Gastroesophageal sphincter (tissue), 4 donors: ENCODE results near the gene RNF103. TPM values are rescaled to one million over a fixed set of nuclear protein-coding genes. Genes with fewer than 3 reads are reported as not detected.

Source experiments
- ATAC-seq: fragments of 150-250 bp; one replicate; pipeline ENCODE4 v1.9.1; 2016; ENCODE audit warnings: mild to moderate bottlenecking, moderate library complexity
- H3K27ac ChIP-seq, 4 donors: fragments of 200-600 bp; sonication (generic) in 3 of 4; 1 replicate in 3 of 4; 2 replicates in 1 of 4; pipeline ENCODE4 v1.5.1; 2016 to 2019
- H3K27me3 ChIP-seq: fragments of 200-600 bp; sonication (generic); one replicate; pipeline ENCODE4 v1.5.1; 2019
- H3K36me3 ChIP-seq, 2 donors: fragments of 200-600 bp; sonication (generic); one replicate each; pipeline ENCODE4 v1.5.1; 2019; ENCODE audit warnings: control low read depth in 1 of 2
- H3K4me1 ChIP-seq, 3 donors: fragments of 200-600 bp; sonication (generic); 1 replicate in 2 of 3; 2 replicates in 1 of 3; pipeline ENCODE4 v1.5.1; 2016 to 2019; ENCODE audit warnings: control low read depth in 2 of 3
- H3K4me3 ChIP-seq, 2 donors: fragments of 200-600 bp; sonication (generic); one replicate each; pipeline ENCODE4 v1.5.1; 2019; ENCODE audit warnings: mild to moderate bottlenecking in 1 of 2, moderate library complexity in 1 of 2
- H3K9me3 ChIP-seq, 3 donors: fragments of 200-600 bp; sonication (generic); one replicate each; pipeline ENCODE4 v1.5.1; 2017 to 2019; ENCODE audit warnings: control low read depth in 2 of 3
- CTCF ChIP-seq, 4 experiments: fragments of 200-600 bp in 2 of 4; fragments of 450-650 bp in 2 of 4; sonication (generic) in 1 of 4; IDR thresholded peaks; one replicate each; pipeline ENCODE4 v1.5.1; 2017 to 2019; ENCODE audit warnings: antibody characterized with exemption in 4 of 4, mild to moderate bottlenecking in 2 of 4, moderate library complexity in 2 of 4
- EP300 ChIP-seq: sonication (generic); formaldehyde crosslinking; IDR thresholded peaks from one replicate; pipeline ENCODE4 v1.6.1; 2017; ENCODE audit warnings: antibody characterized with exemption, mild to moderate bottlenecking
- POLR2A ChIP-seq, 2 donors: fragments of 450-650 bp; IDR thresholded peaks; one replicate each; pipeline ENCODE4 v1.6.1; 2017; ENCODE audit warnings: antibody characterized with exemption in 2 of 2, mild to moderate bottlenecking in 2 of 2, moderate library complexity in 1 of 2
- POLR2AphosphoS5 ChIP-seq: sonication (generic); formaldehyde crosslinking; IDR thresholded peaks from one replicate; pipeline ENCODE4 v1.6.1; 2017; ENCODE audit warnings: antibody characterized with exemption
- WGBS, 2 donors: methylation state at CpG; one replicate each; pipeline ENCODE4 v1.1.5; 2018; ENCODE audit warnings: low coverage in 1 of 2; 5-methylcytosine and 5-hydroxymethylcytosine counted together
- total RNA-seq, 4 donors: library from RNA; depleted of rRNA; stranded (reverse); fragments of >200 nt; gene quantifications; one replicate each; pipeline ENCODE4 v1.1.0, GENCODE V29; 2016

Gene RNF103
- total RNA-seq, 4 donors from 2014 or later, result 40.5 to 67.9 (median 53.5) TPM

GRCh38 chr2:86617738-86618137 is 5.9 kb downstream of the RNF103 start:
- ATAC-seq, result no peak
- Histone ChIP-seq H3K4me1 (peaks cover 0 to 74% (median 23%) of the 10 kb centered on the region in 3 donors), H3K27me3 (no peaks in the 10 kb centered on the region), H3K27ac (no peak overlapping the region), H3K9me3 (no peaks in the 10 kb centered on the region), H3K4me3 (no peak overlapping the region), H3K36me3 (peaks cover 0 to 71% of the 10 kb centered on the region in 2 donors)
- no peak for TF ChIP-seq EP300
- TF ChIP-seq POLR2AphosphoS5, result no peak
- TF ChIP-seq POLR2A (IDR thresholded peaks at IDR 0.05), result no peak
- TF ChIP-seq CTCF (IDR thresholded peaks at IDR 0.05), result no peak

- H3K9me3 ChIP-seq, result no peaks in the 10 kb centered on the region
- TF ChIP-seq EP300 (no peak), CTCF (IDR thresholded peaks at IDR 0.05) (no peak)
- 60 to 78% methylated on average over 3 of the region's 3 CpGs for WGBS, 2 donors
- peaks cover 0 to 74% (median 23%) of the 10 kb centered on the region in 3 donors for H3K4me1 ChIP-seq
- H3K27ac ChIP-seq, result no peak overlapping the region
- H3K4me3 ChIP-seq, result no peak overlapping the region
- no peak for ATAC-seq
- no peaks in the 10 kb centered on the region for H3K27me3 ChIP-seq
- peaks cover 0 to 71% of the 10 kb centered on the region in 2 donors for H3K36me3 ChIP-seq
Measured at GRCh38 chr2:86617153-86617552, 6.5 kb downstream of the RNF103 start.

GRCh38 chr2:86616502-86616901 is 7.2 kb downstream of the RNF103 start:
- Histone ChIP-seq H3K4me3 (no peak overlapping the region), H3K27ac (no peak overlapping the region), H3K36me3 (peaks cover 0 to 77% of the 10 kb centered on the region in 2 donors), H3K4me1 (peaks cover 0 to 74% (median 23%) of the 10 kb centered on the region in 3 donors), H3K9me3 (no peaks in the 10 kb centered on the region), H3K27me3 (no peaks in the 10 kb centered on the region)
- WGBS, 2 donors, result 53 to 65% methylated on average over 3 of the region's 3 CpGs
- TF ChIP-seq POLR2A (IDR thresholded peaks at IDR 0.05) (no peak), CTCF (IDR thresholded peaks at IDR 0.05) (no peak), EP300 (no peak), POLR2AphosphoS5 (no peak)
- no peak for ATAC-seq

- no peak for ATAC-seq
- TF ChIP-seq CTCF (IDR thresholded peaks at IDR 0.05) (no peak), EP300 (no peak), POLR2A (IDR thresholded peaks at IDR 0.05) (no peak), POLR2AphosphoS5 (no peak)
- Histone ChIP-seq H3K4me3 (no peak overlapping the region), H3K27ac (no peak overlapping the region), H3K9me3 (no peaks in the 10 kb centered on the region), H3K4me1 (peaks cover 0 to 68% (median 23%) of the 10 kb centered on the region in 3 donors), H3K27me3 (no peaks in the 10 kb centered on the region), H3K36me3 (peaks cover 0 to 86% of the 10 kb centered on the region in 2 donors)
Measured at GRCh38 chr2:86615596-86615995, 8.1 kb downstream of the RNF103 start.

GRCh38 chr2:86613515-86613914 is 10.2 kb downstream of the RNF103 start:
- 80 to 84% methylated on average over 4 of the region's 4 CpGs for WGBS, 2 donors
- H3K9me3 ChIP-seq, result no peaks in the 10 kb centered on the region
- H3K27me3 ChIP-seq, result no peaks in the 10 kb centered on the region
- TF ChIP-seq EP300, result no peak
- TF ChIP-seq POLR2AphosphoS5, result no peak
- no peak for TF ChIP-seq CTCF (IDR thresholded peaks at IDR 0.05)
- ATAC-seq, result no peak
- peaks cover 0 to 92% of the 10 kb centered on the region in 2 donors for H3K36me3 ChIP-seq
- no peak overlapping the region for H3K4me3 ChIP-seq
- H3K4me1 ChIP-seq, result peaks cover 0 to 48% (median 11%) of the 10 kb centered on the region in 3 donors
- H3K27ac ChIP-seq, result no peak overlapping the region
